Stimulated activated effector memory CD8-positive, alpha-beta T cell treated with anti-CD3 and anti-CD28 coated beads, Interleukin-12 subunit alpha, Interleukin-12 subunit beta, amount 100 ng/mL, for 72 hours (primary cell): ENCODE data around the gene KIF13A.
"Not testable (repeated sequence)": the region's sequence is repeated elsewhere in the genome, so short reads cannot be mapped to it uniquely, and the experiment has no call there.

Source experiments
- ATAC-seq: fragments of 150-1000 bp; cut with Tn5 transposase; 2 replicates; pipeline ENCODE4 v1.10.0; 2021
- DNase-seq, 2 donors: peaks; one replicate each; pipeline ENCODE4 v3.0.0; 2021 to 2022; ENCODE audit warnings: low spot score in 2 of 2
- H3K27ac Mint-ChIP-seq: one replicate; pipeline ENCODE4 v1.8.0; 2022; ENCODE audit warnings: mild to moderate bottlenecking, mixed read lengths
- H3K36me3 Mint-ChIP-seq: one replicate; pipeline ENCODE4 v1.8.0; 2022; ENCODE audit warnings: mild to moderate bottlenecking, mixed read lengths
- H3K4me1 Mint-ChIP-seq: one replicate; pipeline ENCODE4 v1.8.0; 2022; ENCODE audit warnings: mixed read lengths
- H3K4me3 Mint-ChIP-seq: one replicate; pipeline ENCODE4 v1.8.0; 2022; ENCODE audit warnings: mild to moderate bottlenecking, mixed read lengths
- H3K9me3 Mint-ChIP-seq: one replicate; pipeline ENCODE4 v1.8.0; 2022; ENCODE audit warnings: mixed read lengths

Gene KIF13A

DNA sequence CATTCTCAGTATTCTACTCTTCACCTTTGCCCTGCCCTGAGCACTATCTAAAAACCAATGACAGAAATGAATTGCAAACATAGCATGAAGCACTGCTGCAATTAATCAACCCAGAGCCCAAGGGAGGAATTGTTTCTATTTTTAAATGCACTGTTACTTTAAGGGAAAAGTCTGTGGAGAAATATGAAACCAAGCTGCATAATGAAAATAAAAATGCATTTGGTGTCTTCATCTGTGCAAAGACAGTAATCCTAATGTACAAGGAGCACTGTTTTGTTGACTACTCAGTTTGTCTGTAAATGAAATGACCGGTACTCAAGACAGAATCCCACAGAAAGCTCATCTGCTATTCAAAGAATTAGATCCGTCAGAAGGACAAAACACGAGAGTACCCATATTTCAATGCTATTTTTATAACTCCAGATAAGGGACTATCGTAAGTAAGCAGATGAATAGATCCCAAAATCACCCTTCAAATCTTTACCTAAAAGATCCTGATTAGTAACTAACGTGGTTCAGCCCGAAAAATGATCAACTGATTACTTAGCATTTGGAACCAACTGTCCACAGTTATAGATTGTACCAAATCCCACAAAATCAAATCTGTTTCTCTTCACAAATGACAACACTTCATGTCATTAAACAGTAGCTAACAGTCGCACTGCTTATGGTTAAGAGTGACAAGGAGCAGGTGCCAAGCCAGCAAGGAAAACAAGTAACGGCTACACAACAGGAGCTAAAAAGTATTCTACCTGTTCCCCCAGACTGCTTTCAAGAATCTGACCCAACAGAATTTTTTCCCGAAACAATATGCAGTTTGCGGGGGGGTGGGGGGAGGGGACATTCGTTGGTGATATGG, 2.4 kb downstream of the KIF13A start:
- no peaks in the 10 kb centered on the region for H3K36me3 Mint-ChIP-seq
- ATAC-seq (no peak), DNase-seq (no peak)
- no peak overlapping the region for H3K27ac Mint-ChIP-seq
- H3K9me3 Mint-ChIP-seq, result no peaks in the 10 kb centered on the region
- H3K4me1 Mint-ChIP-seq, result peaks cover 6% of the 10 kb centered on the region
- H3K4me3 Mint-ChIP-seq, result no peak overlapping the region

- ATAC-seq (no peak), DNase-seq (no peak)
- H3K36me3 Mint-ChIP-seq, result no peaks in the 10 kb centered on the region
- no peak overlapping the region for H3K27ac Mint-ChIP-seq
- no peak overlapping the region for H3K4me3 Mint-ChIP-seq
- H3K4me1 Mint-ChIP-seq, result peaks cover 6% of the 10 kb centered on the region
- H3K9me3 Mint-ChIP-seq, result no peaks in the 10 kb centered on the region
Measured at GRCh38 chr6:17984399-17984798, 3.0 kb downstream of the KIF13A start.

DNA sequence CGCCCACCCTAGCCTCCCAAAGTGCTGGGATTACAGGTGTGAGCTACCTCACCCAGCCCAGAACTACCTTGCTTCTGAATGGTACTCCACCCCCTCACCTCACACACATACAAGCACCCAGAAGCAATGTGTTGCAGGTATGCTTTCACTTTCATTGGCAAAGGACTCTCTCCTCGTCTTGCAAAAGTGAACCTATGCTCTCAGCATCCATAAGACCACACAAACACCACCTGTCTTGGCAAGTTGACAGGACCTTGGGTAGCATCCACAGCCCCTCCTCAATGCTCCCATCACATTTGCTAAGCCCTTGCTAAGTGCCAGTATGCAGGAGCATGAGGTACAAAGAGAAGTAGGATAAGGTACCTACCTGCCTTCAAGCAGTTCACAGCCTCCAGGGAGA, 3.7 kb downstream of the KIF13A start:
- Mint-ChIP-seq H3K9me3 (no peaks in the 10 kb centered on the region), H3K27ac (no peak overlapping the region), H3K36me3 (no peaks in the 10 kb centered on the region)

DNA sequence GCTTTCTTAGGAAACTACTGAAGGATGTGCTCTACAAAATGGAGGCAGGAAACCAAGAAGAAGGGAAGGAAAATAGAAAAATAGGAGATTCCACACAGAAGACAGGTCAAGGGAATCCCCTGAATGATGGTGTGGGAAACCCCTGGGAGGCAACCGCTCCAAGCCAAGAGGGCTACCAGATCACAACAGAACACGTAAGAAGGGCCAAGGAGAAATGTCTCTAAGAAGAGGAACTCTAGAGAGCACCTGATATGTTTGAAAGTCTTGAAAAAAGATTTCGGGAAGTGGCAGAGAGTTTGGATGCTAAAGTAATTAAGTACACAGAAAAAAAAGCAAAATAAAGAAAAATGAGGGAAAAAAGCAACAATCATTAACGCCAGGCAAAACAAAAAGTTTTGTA, 7.1 kb downstream of the KIF13A start:
- H3K4me3 Mint-ChIP-seq, result no peak overlapping the region
- no peak for DNase-seq
- H3K4me1 Mint-ChIP-seq, result no peaks in the 10 kb centered on the region
- ATAC-seq, result no peak
- no peaks in the 10 kb centered on the region for H3K36me3 Mint-ChIP-seq
- no peak overlapping the region for H3K27ac Mint-ChIP-seq
- H3K9me3 Mint-ChIP-seq, result no peaks in the 10 kb centered on the region

More for the DNA sequence above, 3.7 kb downstream of the KIF13A start:
- Mint-ChIP-seq H3K4me3 (no peak overlapping the region), H3K4me1 (peaks cover 6% of the 10 kb centered on the region)
- no peak for DNase-seq
- no peak for ATAC-seq

DNA sequence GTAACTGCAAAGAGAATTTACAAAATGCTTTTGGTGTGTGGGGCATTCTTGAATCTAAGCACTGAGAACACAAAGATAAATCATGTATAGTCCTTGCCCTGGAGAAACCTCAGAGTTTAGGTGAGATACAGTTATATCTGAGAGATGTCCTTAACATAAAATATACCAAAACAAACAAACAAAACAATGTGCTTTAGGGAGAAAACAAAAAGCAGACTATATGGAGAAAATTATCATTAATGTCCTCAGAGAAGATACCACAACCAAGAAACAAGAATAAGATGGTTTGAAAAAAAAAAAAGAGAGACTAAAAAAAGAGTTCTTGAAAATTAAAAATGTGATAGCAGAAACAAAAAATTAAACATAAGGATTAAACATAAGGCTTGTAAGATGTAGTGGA, 8.0 kb downstream of the KIF13A start:
- DNase-seq (no peak), ATAC-seq (no peak)
- no peaks in the 10 kb centered on the region for H3K36me3 Mint-ChIP-seq
- no peak overlapping the region for H3K27ac Mint-ChIP-seq
- no peaks in the 10 kb centered on the region for H3K9me3 Mint-ChIP-seq
- no peaks in the 10 kb centered on the region for H3K4me1 Mint-ChIP-seq
- H3K4me3 Mint-ChIP-seq, result no peak overlapping the region

GRCh38 chr6:17976258-17976657, 11.2 kb downstream of the KIF13A start:
- not testable (repeated sequence) for H3K4me1 Mint-ChIP-seq, H3K27ac Mint-ChIP-seq, H3K36me3 Mint-ChIP-seq, DNase-seq, H3K4me3 Mint-ChIP-seq, ATAC-seq, H3K9me3 Mint-ChIP-seq

- no peaks in the 10 kb centered on the region for H3K9me3 Mint-ChIP-seq
- H3K4me3 Mint-ChIP-seq, result no peak overlapping the region
- no peaks in the 10 kb centered on the region for H3K36me3 Mint-ChIP-seq
- DNase-seq (no peak), ATAC-seq (no peak)
- H3K4me1 Mint-ChIP-seq, result peaks cover 7% of the 10 kb centered on the region
- H3K27ac Mint-ChIP-seq, result no peak overlapping the region
Measured at GRCh38 chr6:17974570-17975368, 12.7 kb downstream of the KIF13A start.

DNA sequence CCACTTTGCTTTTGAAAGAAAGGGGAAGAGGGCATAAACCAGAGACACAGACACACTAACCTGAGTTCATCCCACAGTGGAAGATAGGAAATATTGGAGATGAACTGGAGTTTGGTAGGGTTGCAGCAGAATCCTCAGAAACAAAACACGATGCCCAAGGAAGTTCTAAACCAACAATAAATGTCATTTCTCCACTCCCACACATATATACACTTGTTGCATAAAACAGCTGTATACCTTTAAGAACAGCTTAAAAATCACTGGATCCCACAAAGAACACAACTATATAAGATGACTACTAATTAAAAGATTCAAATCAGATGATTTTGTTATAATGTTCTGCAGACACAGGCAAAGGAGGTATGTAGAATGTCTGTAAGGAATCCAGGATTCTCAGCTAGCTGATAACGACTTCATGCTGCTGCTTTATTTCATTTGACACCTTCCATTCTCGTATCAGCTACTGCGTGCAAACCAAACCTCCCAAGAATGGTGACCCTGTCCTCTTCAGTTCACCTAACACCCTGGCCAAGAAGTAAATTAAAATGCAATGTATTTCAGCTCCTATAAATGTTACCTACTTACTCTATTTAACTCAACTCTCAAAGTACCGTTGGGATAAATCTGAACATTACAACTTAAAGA, 14.3 kb downstream of the KIF13A start:
- H3K4me1 Mint-ChIP-seq, result peaks cover 7% of the 10 kb centered on the region
- H3K4me3 Mint-ChIP-seq, result no peak overlapping the region
- H3K36me3 Mint-ChIP-seq, result no peaks in the 10 kb centered on the region
- H3K9me3 Mint-ChIP-seq, result no peaks in the 10 kb centered on the region
- DNase-seq (no peak), ATAC-seq (no peak)
- no peak overlapping the region for H3K27ac Mint-ChIP-seq

DNA sequence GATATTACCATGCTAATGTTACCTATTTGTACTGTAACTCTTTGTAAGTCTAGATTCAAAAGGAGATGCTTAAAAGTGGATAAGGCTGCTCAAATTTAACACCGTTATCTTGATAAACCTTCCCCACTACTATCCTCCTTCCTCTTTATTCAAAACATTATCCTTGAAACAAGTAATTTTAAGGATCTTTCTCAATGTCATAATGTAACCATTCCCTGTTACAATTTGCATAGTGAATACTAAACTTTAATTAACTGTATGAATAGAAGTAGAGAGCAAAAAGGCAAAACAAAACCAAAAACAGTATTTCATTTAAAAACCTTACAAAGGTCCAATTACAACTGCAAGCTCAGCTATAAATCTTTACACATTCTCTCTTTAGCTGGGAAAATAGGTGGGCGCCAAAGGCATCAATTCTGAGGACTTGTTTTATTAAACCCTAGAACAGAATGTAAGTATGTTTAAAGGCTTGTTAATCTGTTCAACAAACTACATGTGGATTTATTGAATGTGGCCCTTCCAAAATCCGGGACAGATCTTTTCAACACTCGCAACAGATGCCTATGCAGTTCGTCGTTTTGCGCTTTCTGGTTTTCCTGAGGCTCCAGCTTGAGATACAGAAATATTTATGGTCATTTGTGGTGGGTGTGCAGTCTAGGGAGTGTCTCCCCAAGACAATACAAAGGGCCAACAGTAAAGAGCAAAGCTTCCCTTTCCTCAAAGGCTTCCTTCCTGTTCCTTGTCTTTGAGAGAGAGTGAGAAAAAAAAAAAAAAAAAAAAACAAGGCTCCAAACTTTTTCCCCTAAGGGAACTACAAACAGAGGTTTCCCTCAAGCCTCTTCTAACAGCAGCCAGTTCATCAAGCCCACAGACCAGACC, 15.1 kb downstream of the KIF13A start:
- no peak overlapping the region for H3K4me3 Mint-ChIP-seq
- no peak overlapping the region for H3K27ac Mint-ChIP-seq
- ATAC-seq (no peak), DNase-seq (no peak)
- H3K9me3 Mint-ChIP-seq, result no peaks in the 10 kb centered on the region
- no peaks in the 10 kb centered on the region for H3K36me3 Mint-ChIP-seq
- peaks cover 7% of the 10 kb centered on the region for H3K4me1 Mint-ChIP-seq

DNA sequence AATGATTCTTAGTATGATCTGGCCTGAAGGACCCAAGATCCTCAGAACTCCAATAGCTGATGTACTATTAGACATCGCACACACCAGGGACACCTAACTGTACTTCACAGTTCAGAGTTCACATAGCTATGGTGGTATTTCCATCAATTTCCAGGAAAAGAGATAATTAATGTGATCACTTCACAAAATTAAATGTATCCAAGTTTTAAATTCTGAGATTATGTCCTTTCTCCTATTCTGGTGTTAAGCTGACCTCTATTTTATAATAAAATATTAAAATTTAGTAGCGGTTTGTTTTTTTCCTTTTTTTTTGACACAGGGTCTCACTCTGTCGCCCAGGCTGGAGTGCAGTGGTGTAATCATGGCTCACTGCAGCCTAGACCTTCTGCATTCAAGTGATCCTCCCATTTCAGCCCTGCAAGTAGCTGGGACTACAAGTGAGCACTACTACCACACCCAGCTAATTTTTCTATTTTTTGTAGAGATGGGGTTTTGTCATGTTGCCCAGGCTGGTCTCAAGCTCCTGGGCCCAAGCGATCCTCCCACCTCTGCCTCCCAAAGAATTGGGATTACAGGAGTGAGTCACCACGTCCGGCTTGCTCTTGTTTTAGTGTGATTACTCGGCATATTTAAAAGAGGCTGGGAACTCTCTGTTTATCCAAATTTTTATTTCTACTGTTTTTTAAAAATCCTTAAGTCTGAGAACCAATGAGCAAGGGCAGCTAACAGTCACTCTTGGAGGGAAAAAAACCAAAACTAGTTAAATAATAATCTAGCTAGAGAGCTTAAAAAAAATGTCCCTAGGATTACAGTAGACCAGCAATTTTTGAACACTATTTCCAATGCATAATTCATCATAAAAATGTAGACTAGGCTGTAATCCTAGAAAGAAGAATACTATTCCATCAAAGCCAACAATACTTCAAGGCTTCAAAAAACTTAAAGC, 16.0 kb downstream of the KIF13A start:
- H3K4me1 Mint-ChIP-seq, result peaks cover 7% of the 10 kb centered on the region
- ATAC-seq (no peak), DNase-seq (no peak)
- no peaks in the 10 kb centered on the region for H3K36me3 Mint-ChIP-seq
- no peak overlapping the region for H3K27ac Mint-ChIP-seq
- H3K9me3 Mint-ChIP-seq, result no peaks in the 10 kb centered on the region
- no peak overlapping the region for H3K4me3 Mint-ChIP-seq

DNA sequence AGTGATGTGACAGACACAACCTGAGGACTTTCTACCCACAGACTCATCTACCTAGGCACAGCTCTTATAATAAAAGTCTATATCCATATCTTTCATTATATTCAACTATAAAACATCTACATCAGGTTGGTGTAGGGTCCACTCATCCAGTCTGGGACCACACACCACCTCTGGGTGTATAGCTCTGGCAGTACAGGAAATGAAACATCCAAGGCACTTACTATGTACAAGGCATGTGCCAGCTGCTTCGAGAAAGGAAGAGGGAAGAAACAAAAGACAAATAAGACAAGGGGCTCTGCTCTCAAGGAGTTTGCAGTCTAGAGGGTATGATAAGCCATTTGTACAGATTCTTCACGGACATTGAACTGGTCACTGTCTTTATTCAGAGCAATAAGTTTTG, 18.6 kb downstream of the KIF13A start:
- no peaks in the 10 kb centered on the region for H3K36me3 Mint-ChIP-seq
- no peak for DNase-seq
- ATAC-seq, result no peak
- H3K4me3 Mint-ChIP-seq, result no peak overlapping the region
- H3K4me1 Mint-ChIP-seq, result peaks cover 7% of the 10 kb centered on the region
- no peaks in the 10 kb centered on the region for H3K9me3 Mint-ChIP-seq
- H3K27ac Mint-ChIP-seq, result no peak overlapping the region

- Mint-ChIP-seq H3K36me3 (no peaks in the 10 kb centered on the region), H3K9me3 (no peaks in the 10 kb centered on the region), H3K4me3 (no peak overlapping the region), H3K4me1 (peaks cover 5% of the 10 kb centered on the region), H3K27ac (no peak overlapping the region)
- no peak for DNase-seq
- no peak for ATAC-seq
Measured at GRCh38 chr6:17967668-17968518, 19.5 kb downstream of the KIF13A start.

DNA sequence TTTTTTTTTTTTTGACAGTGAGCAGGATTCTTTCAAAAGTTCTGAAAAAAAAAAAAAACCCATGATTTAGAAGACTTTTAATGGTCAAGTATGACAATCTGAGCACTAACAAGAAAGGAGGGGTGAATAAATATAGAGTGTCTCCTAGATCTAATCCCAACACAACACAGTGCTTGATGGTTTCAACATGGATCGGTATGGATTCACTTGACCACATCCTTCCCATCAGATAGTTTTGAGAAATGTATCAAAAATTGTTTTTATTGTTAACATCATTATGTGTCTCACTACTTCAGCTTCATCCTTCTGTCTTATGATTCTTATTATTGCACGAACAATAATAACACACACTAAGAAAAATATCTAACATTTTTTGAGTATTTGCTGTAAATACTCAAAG, 21.0 kb downstream of the KIF13A start:
- ATAC-seq, result no peak
- no peaks in the 10 kb centered on the region for H3K36me3 Mint-ChIP-seq

More for the DNA sequence above, 21.0 kb downstream of the KIF13A start:
- H3K4me3 Mint-ChIP-seq, result no peak overlapping the region
- no peak for DNase-seq
- H3K4me1 Mint-ChIP-seq, result peaks cover 6% of the 10 kb centered on the region
- H3K27ac Mint-ChIP-seq, result no peak overlapping the region
- H3K9me3 Mint-ChIP-seq, result no peaks in the 10 kb centered on the region
